Fibroblast of peridontal ligament (primary cell): Measurements from ENCODE around the gene KCTD19.

Experiments
- DNase-seq: peaks from one replicate; pipeline ENCODE4 v3.0.0-alpha.2; 2010; ENCODE audit errors: extremely low read depth

The KCTD19 gene

DNA sequence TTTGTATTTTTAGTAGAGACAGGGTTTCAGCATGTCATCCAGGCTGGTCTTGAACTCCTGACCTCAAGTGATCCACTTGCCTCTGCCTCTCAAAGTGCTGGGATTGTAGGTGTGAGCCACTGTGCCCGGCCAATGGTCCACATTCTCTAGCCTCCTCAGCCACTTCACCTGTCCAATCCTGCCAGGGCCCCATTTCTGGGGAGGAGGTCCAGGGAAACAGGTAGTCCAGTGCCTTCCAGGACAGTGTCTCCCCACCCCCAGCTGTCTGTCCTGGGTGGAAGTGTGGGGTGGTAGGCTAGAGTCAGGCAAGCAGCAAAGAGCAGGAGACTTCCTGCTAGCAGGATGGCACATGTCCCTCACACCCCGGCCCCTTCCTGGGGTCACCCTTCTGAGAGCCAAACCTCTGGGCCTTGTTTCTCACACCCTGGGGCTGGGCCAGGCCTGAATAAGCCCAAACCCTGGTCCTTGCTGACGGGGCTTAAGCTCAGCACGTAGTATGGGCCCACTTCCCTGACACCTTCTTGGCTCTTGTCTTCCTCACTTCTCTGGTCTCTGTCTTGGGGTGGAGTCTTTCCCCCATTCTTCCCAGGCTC, 84.3 kb downstream of the KCTD19 start:
- no peak for DNase-seq

DNA sequence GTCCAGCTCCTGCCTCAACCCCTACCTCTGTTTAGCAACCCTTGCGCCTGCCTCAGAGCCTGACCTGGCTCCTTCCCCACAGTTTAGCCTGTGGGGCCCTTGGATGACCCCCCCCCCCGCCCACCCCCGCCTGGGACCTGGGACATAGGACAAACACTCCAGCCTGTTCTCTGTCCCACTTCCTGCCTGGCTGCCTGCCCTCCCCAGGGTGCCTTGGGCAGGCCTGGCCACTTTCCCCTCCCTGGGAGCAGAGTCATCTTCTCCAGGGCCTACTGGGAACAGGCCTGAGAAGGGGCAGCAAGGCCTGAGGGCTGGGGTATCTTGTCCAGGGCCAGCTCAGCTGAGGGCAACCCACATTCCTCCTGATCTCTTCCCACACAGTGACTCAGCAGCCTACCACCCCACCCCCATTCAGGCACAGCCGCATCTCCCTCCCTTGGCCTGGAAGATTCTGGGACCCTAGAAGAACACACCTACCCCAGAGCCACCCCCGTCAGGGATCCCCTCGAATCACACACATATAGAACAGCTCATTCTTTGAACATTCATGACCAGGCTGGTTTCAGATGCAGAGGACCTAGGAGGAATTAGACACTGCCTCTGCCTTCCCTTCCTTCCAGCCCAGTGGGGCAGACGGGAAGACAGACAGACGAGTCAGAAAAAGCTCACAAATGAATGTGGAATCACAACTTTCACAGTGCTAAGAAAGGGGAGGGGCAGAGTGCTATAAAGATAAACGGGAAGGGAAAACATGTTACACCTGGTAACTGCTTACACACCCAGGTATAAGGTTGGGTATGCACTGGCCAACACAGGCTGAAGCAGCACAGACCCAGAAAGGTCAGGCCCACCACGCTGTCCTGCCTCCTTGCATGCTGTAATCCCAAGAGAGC, 85.3 kb downstream of the KCTD19 start:
- peak; percentile 74 for DNase-seq

DNA sequence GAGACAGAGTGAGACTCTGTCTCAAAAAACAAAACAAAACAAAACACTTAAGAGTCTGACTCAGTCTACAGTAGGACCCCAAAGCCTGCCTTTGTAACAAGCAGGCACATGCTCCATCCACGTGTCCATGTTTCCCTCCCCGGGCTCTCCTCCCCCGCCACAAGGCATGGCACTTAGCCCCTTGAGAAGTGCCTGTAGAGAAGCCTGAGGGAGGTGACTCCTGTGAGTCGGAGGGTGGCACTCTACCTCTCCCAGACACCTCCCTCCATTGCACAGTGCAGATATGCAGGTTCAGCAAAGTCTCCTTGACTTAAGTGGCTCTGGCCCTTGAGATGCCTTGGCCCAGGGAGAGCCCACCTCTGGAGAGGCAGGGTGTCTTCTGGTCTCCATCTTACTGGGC, 86.0 kb downstream of the KCTD19 start:
- DNase-seq: no peak
